ENCODE data around the gene PDE6C. TPM values are rescaled to one million over a fixed set of nuclear protein-coding genes. Genes with fewer than 3 reads are reported as not detected.

The PDE6C gene
- total and polyA plus RNA-seq, 2 of the 8 experiments (the other 6 are each of a cell fraction or from before 2014, with no cell fraction given) = not detected

GRCh38 chr10:93697207-93697606 is 84.9 kb downstream of the PDE6C start:
- Histone ChIP-seq H3K9ac (replicated peaks in 1 of 4; ENCODE audit: extremely low read depth in 1 of 4, low read depth in 3 of 4, low read length in 3 of 4) (peak overlapping the region in 1 of 4 experiments; percentile 34; a peak in 1 of 7 replicates), H3K27me3 (replicated peaks in 1 of 4; ENCODE audit: control insufficient read depth in 3 of 4, extremely low read depth in 1 of 4, insufficient read depth in 3 of 4, low read length in 3 of 4) (no peaks in the 10 kb centered on the region), H2BK12ac (ENCODE audit: low read depth, low read length) (no peak overlapping the region), H2BK120ac (replicated peaks; ENCODE audit: low read depth, low read length) (no peak overlapping the region), H4K5ac (ENCODE audit: insufficient read length, low read depth, low read length) (no peak overlapping the region), H3K23ac (ENCODE audit: insufficient read length) (no peak overlapping the region), H2BK15ac (ENCODE audit: low read length) (no peak overlapping the region), H3K4me3 (ENCODE audit: extremely low read depth in 1 of 4, insufficient read depth in 2 of 4, low read depth in 3 of 4, low read length in 4 of 4) (no peak overlapping the region), H4K91ac (replicated peaks; ENCODE audit: insufficient read length, low read length) (no peak overlapping the region), H3K56ac (replicated peaks; ENCODE audit: insufficient read length, low read depth, low read length) (no peak overlapping the region), H3K79me2 (ENCODE audit: control insufficient read depth in 1 of 2, insufficient read depth in 2 of 2, low read length in 2 of 2) (peaks cover 0 to 3% of the 10 kb centered on the region in 2 experiments; a peak in 2 of 4 replicates), H3K79me1 (ENCODE audit: low read depth, low read length) (no peaks in the 10 kb centered on the region), H3K4me2 (ENCODE audit: insufficient read depth in 1 of 2, low read depth in 2 of 2, low read length in 2 of 2) (no peak overlapping the region), H4K20me1 (replicated peaks in 1 of 2; ENCODE audit: control insufficient read depth in 1 of 2, insufficient read depth in 2 of 2, low read length in 2 of 2) (no peaks in the 10 kb centered on the region), H4K8ac (ENCODE audit: extremely low read depth, insufficient read depth, low read length) (no peak overlapping the region), H3K27ac (ENCODE audit: low read depth, low read length) (no peak overlapping the region), H2BK20ac (ENCODE audit: low read length) (no peak overlapping the region), H3K23me2 (ENCODE audit: low read depth, low read length) (0 out of 2 replicates have a peak, but pooled peaks cover 2% of the 10 kb centered on the region), H3K4ac (replicated peaks; ENCODE audit: insufficient read length, low read depth, low read length) (no peak overlapping the region), H3K14ac (ENCODE audit: insufficient read length) (no peak overlapping the region), H3K9me3 (ENCODE audit: insufficient read depth in 2 of 2, low read depth in 1 of 2, low read length in 1 of 2) (no peaks in the 10 kb centered on the region), H2AK5ac (ENCODE audit: low read depth, low read length) (no peak overlapping the region), H2BK5ac (ENCODE audit: low read depth, low read length) (no peak overlapping the region), H2AFZ (ENCODE audit: low read length) (no peak overlapping the region), H3K36me3 (ENCODE audit: control insufficient read depth in 2 of 4, insufficient read depth in 4 of 4, low read length in 3 of 4) (peaks cover 0 to 66% (median 24%) of the 10 kb centered on the region in 4 experiments; a peak in 7 of 8 replicates), H3K4me1 (replicated peaks in 1 of 4; ENCODE audit: control insufficient read depth in 3 of 4, insufficient read depth in 4 of 4, low read length in 3 of 4) (peaks cover 0 to 3% (median 1%) of the 10 kb centered on the region in 4 experiments; a peak in 1 of 7 replicates), H3K18ac (ENCODE audit: extremely low read depth, low read length) (no peak overlapping the region)
- CTCF ChIA-PET (ENCODE audit: partially characterized antibody) = interaction anchor here (1.0 to 1.8 kb wide), 5 partner anchors 10 to 142 kb away, joined by 3 to 6 read pairs (median 3); no protein-coding TSS in a partner anchor
- WGBS, 2 experiments (ENCODE audit: extremely low coverage in 1 of 2, insufficient coverage in 1 of 2, insufficient read length in 1 of 2, insufficient replicate concordance in 2 of 2, low coverage in 1 of 2, low lambda C conversion rate in 2 of 2, missing lambda C conversion rate in 1 of 2) = 86% methylated on average over 2 of the region's 2 CpGs; no CpG with 5 or more reads in 1 of the 2 experiments
- POLR2A ChIA-PET (ENCODE audit: partially characterized antibody) = no interaction called here
- DNase-seq (ENCODE audit: low read depth in 1 of 2, low spot score in 2 of 2) (no peak), FAIRE-seq (no peak)
- TF ChIP-seq SP1 (IDR thresholded peaks at IDR 0.05; ENCODE audit: low read depth, low read length) (no peak), CTCF (IDR thresholded peaks at IDR 0.05; ENCODE audit: control extremely low read depth in 1 of 3, insufficient read depth in 1 of 3, low read depth in 1 of 3, low read length in 3 of 3) (peak in 1 of 3 experiments; percentile 20; a peak in 1 of 4 replicates)

All from H1 (cell line).